IMR-90 (cell line): ENCODE results near the gene MRPL54. TPM values are rescaled to one million over a fixed set of nuclear protein-coding genes. Genes with fewer than 3 reads are reported as not detected.

ENCODE experiments used
- ATAC-seq: fragments of 200-7000 bp; cut with Tn5 transposase; 2 replicates; pipeline ENCODE4 v1.9.1; 2020; ENCODE audit warnings: low read depth, mild to moderate bottlenecking, moderate library complexity
- BruUV-seq: library from RNA; stranded (reverse); fragments of 400-500 nt; replicated peaks from 2 replicates; lab custom pipeline; 2021; lab: Mats Ljungman, UMichigan
- CTCF ChIA-PET: fragments of 300-600 bp; formaldehyde crosslinking; extraction: SDS; loops from one replicate; lab custom pipeline; 2021; ENCODE audit warnings: antibody characterized with exemption; lab: Yijun Ruan, JAX
- POLR2A ChIA-PET: fragments of 300-600 bp; sonication (Branson Sonifier 250); formaldehyde crosslinking; loops from one replicate; lab custom pipeline; 2022; ENCODE audit warnings: antibody characterized with exemption; ENCODE audit not compliant: unreplicated experiment; lab: Charles Lee
- DNase-seq: peaks from one replicate; pipeline ENCODE4 v3.0.0; 2013
- H2AFZ ChIP-seq: replicated peaks from 2 replicates; pipeline ENCODE3; 2013; ENCODE audit warnings: low read length, mild to moderate bottlenecking; ENCODE audit not compliant: poor library complexity
- H2AK5ac ChIP-seq: 2 replicates; pipeline ENCODE4 v1.6.1; 2013; ENCODE audit warnings: low read depth, low read length, inconsistent platforms
- H2AK9ac ChIP-seq: replicated peaks from 2 replicates; pipeline ENCODE3; 2013; ENCODE audit warnings: mild to moderate bottlenecking, low read depth, low read length, moderate library complexity; ENCODE audit not compliant: poor library complexity
- H2BK120ac ChIP-seq: 2 replicates; pipeline ENCODE4 v1.6.1; 2013; ENCODE audit warnings: low read depth, low read length, inconsistent platforms
- H2BK15ac ChIP-seq: 3 replicates; pipeline ENCODE4 v1.6.1; 2013; ENCODE audit warnings: low read depth, low read length, inconsistent platforms
- H2BK20ac ChIP-seq: 2 replicates; pipeline ENCODE4 v1.6.1; 2013; ENCODE audit warnings: low read depth, mild to moderate bottlenecking, inconsistent platforms, low read length, moderate library complexity
- H2BK5ac ChIP-seq: 2 replicates; pipeline ENCODE4 v1.6.1; 2013; ENCODE audit warnings: mild to moderate bottlenecking, low read depth, low read length, inconsistent platforms; ENCODE audit not compliant: poor library complexity, severe bottlenecking
- H3K14ac ChIP-seq: replicated peaks from 2 replicates; pipeline ENCODE4 v1.6.1; 2013; ENCODE audit warnings: low read depth, low read length, inconsistent platforms
- H3K18ac ChIP-seq: 2 replicates; pipeline ENCODE4 v1.6.1; 2013; ENCODE audit warnings: low read depth, low read length, control low read depth
- H3K23ac ChIP-seq: 2 replicates; pipeline ENCODE4 v1.6.1; 2013; ENCODE audit warnings: low read depth, low read length, inconsistent platforms
- H3K27ac ChIP-seq: 2 replicates; pipeline ENCODE4 v1.5.1; 2013; ENCODE audit warnings: mild to moderate bottlenecking, control low read depth, low read length; ENCODE audit not compliant: insufficient read depth
- H3K27me3 ChIP-seq: 2 replicates; pipeline ENCODE4 v1.6.1; 2013; ENCODE audit warnings: low read length; ENCODE audit not compliant: control insufficient read depth, insufficient read depth
- H3K36me3 ChIP-seq: 2 replicates; pipeline ENCODE4 v1.6.1; 2013; ENCODE audit warnings: low read length, mixed read lengths; ENCODE audit not compliant: control insufficient read depth, insufficient read depth
- H3K4ac ChIP-seq: 2 replicates; pipeline ENCODE4 v1.6.1; 2013; ENCODE audit warnings: low read depth, low read length, inconsistent platforms
- H3K4me1 ChIP-seq: 2 replicates; pipeline ENCODE4 v1.6.1; 2013; ENCODE audit warnings: low read length, mixed read lengths; ENCODE audit not compliant: control insufficient read depth, insufficient read depth
- H3K4me2 ChIP-seq: 2 replicates; pipeline ENCODE4 v1.6.1; 2013; ENCODE audit warnings: low read depth, mild to moderate bottlenecking, control low read depth, low read length, moderate library complexity
- H3K4me3 ChIP-seq: 2 replicates; pipeline ENCODE4 v1.5.1; 2013; ENCODE audit warnings: low read depth, mild to moderate bottlenecking, control low read depth, low read length, moderate library complexity; ENCODE audit not compliant: insufficient read depth
- H3K56ac ChIP-seq: 2 replicates; pipeline ENCODE4 v1.6.1; 2013; ENCODE audit warnings: low read length, inconsistent platforms; ENCODE audit not compliant: insufficient read depth; ENCODE audit errors: extremely low read depth
- H3K79me1 ChIP-seq, 2 experiments: 2 replicates each; pipeline ENCODE4 v1.6.1; 2013; ENCODE audit warnings: low read length in 2 of 2, inconsistent platforms in 1 of 2, low read depth in 1 of 2
- H3K9ac ChIP-seq: 2 replicates; pipeline ENCODE4 v1.6.1; 2013; ENCODE audit warnings: low read depth, low read length, control low read depth
- H3K9me1 ChIP-seq: 2 replicates; pipeline ENCODE4 v1.6.1; 2013; ENCODE audit warnings: low read length, inconsistent platforms; ENCODE audit not compliant: insufficient read depth
- H3K9me3 ChIP-seq: 2 replicates; pipeline ENCODE4 v1.6.1; 2013; ENCODE audit warnings: low read length; ENCODE audit not compliant: control insufficient read depth, insufficient read depth
- H4K20me1 ChIP-seq: 2 replicates; pipeline ENCODE4 v1.6.1; 2013; ENCODE audit warnings: low read length, inconsistent platforms; ENCODE audit not compliant: insufficient read depth
- H4K5ac ChIP-seq: 2 replicates; pipeline ENCODE4 v1.6.1; 2013; ENCODE audit warnings: mild to moderate bottlenecking, low read depth, low read length, control low read depth
- H4K8ac ChIP-seq, 2 experiments: 2 replicates each; pipeline ENCODE4 v1.6.1; 2013; ENCODE audit warnings: low read depth in 2 of 2, low read length in 2 of 2, control low read depth in 1 of 2, inconsistent platforms in 1 of 2
- H4K91ac ChIP-seq: 2 replicates; pipeline ENCODE4 v1.6.1; 2013; ENCODE audit warnings: low read depth, low read length, inconsistent platforms; ENCODE audit not compliant: insufficient read depth
- BHLHE40 ChIP-seq: fragments of 150-350 bp; IDR thresholded peaks from 2 replicates; pipeline ENCODE4 v1.6.1; 2016; ENCODE audit warnings: mild to moderate bottlenecking, low read depth, low read length
- CTCF ChIP-seq: conservative IDR thresholded peaks from 2 replicates; pipeline ENCODE4 v1.5.1; 2012; ENCODE audit warnings: mild to moderate bottlenecking, low read depth, low read length, improper control_type of control experiment
- ELK1 ChIP-seq: fragments of 150-350 bp; IDR thresholded peaks from 2 replicates; pipeline ENCODE4 v1.6.1; 2016; ENCODE audit warnings: low read depth, mild to moderate bottlenecking, low read length, moderate library complexity, borderline replicate concordance
- FOS ChIP-seq: fragments of 150-350 bp; IDR thresholded peaks from 2 replicates; pipeline ENCODE4 v1.6.1; 2016; ENCODE audit warnings: low read depth, low read length
- MAFK ChIP-seq: IDR thresholded peaks from 2 replicates; pipeline ENCODE4 v1.6.1; 2012; ENCODE audit warnings: low read depth, low read length, improper control_type of control experiment
- MXI1 ChIP-seq: IDR thresholded peaks from 2 replicates; pipeline ENCODE4 v1.6.1; 2012; ENCODE audit warnings: low read depth, mild to moderate bottlenecking, low read length, moderate library complexity, borderline replicate concordance
- POLR2A ChIP-seq: IDR thresholded peaks from 2 replicates; pipeline ENCODE4 v1.6.1; 2012; ENCODE audit warnings: mild to moderate bottlenecking, low read depth, low read length
- RAD21 ChIP-seq: IDR thresholded peaks from 2 replicates; pipeline ENCODE4 v1.6.1; 2012; ENCODE audit warnings: low read length, improper control_type of control experiment
- RCOR1 ChIP-seq: IDR thresholded peaks from 2 replicates; pipeline ENCODE4 v1.6.1; 2012; ENCODE audit warnings: mild to moderate bottlenecking, low read length, improper control_type of control experiment; ENCODE audit not compliant: insufficient replicate concordance
- RFX5 ChIP-seq: IDR thresholded peaks from 2 replicates; pipeline ENCODE4 v1.8.0; 2012; ENCODE audit warnings: low read depth, mild to moderate bottlenecking, low read length, moderate library complexity
- WGBS, 2 experiments: methylation state at CpG; one replicate each; pipeline versions ENCODE4 v1.1.5 to v1.1.7; 2013; ENCODE audit warnings: missing lambda C conversion rate in 2 of 2; ENCODE audit not compliant: insufficient read length in 1 of 2; ENCODE audit errors: extremely low coverage in 2 of 2; 5-methylcytosine and 5-hydroxymethylcytosine counted together
- dilution Hi-C: fragments of 300-500 bp; cut with HindIII; formaldehyde crosslinking; loops from one replicate; pipeline ENCODE4 v1.14.3; 2018; ENCODE audit warnings: low sequenced_read_pairs; ENCODE audit not compliant: unreplicated experiment
- in situ Hi-C: fragments of 300-500 bp; cut with MboI; formaldehyde crosslinking; loops from 3 replicates; pipeline ENCODE4 v1.14.3; 2019; ENCODE audit warnings: low sequenced_read_pairs, inconsistent platforms, mixed read lengths
- intact Hi-C: fragments of 100-400 bp; cut with micrococcal nuclease; formaldehyde crosslinking; loops from 2 replicates; pipeline ENCODE4 v1.10.0; 2022
- polyA plus RNA-seq, 3 experiments: library from polyadenylated mRNA; depleted of rRNA; stranded (reverse); fragments of >200 nt; gene quantifications; 2 replicates each; pipeline ENCODE4 v1.2.3, GENCODE V29; 2012; ENCODE audit warnings: low replicate concordance in 1 of 3
- total RNA-seq: library from RNA; depleted of rRNA; stranded (reverse); fragments of >200 nt; gene quantifications from 2 replicates; pipeline ENCODE4 v1.2.3, GENCODE V29; 2012

Gene MRPL54
- total and polyA plus RNA-seq, 2 of the 4 experiments (the other 2 are of a cell fraction), result 55.9 to 75.7 TPM

DNA sequence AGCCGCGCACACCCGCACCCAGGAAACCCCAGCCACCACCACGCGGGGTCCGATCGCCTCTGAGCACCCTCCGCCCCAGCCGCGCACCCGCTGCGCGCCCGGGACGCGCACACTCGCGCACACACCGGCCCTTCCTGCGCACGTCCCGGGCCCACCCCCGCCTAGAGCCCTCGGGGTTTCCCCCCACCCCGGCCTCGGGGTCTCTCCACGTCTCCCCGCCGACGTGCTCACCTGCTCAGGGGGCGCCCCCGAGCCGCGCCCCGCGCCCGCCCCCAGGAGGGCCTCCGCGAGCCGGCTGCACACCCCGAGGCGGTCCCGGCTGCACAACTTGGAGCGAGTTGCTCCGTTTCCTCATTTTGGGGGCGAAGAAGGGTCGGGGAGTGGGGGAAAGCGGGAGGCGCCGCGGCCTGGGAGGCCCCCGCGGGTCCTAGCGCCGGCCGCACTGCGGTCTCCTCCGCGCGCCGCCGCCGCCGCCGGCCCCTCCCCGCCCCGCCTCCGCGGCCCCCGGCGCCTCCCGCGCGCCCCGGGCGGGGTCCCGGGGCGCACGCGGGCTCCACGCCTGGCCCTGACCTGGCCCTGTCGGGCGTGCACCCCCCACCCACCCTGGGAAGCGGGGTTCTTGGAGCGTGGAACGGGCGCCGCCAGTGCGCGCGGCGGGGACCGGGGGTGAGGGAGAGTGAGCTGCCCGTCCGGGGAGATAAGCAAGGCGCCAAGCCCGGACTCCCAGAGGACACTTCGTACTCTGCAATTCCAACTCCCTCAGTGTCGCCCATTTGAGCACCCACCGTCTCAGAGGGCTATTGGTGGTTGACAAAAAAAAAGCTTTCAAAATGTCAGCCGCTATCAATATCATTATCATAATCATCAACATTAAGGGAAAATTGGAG is 23.7 kb downstream of the MRPL54 start, which contains the start of gene MATK (continued):
- TF ChIP-seq RAD21, result no peak

GRCh38 chr19:3788996-3789778 is 26.7 kb downstream of the MRPL54 start:
- dilution Hi-C loops, result no loop called here
- no peak overlapping the region for H2AFZ ChIP-seq
- DNase-seq, result no peak
- no peaks in the 10 kb centered on the region for H3K36me3 ChIP-seq
- intact Hi-C loops, result no loop called here
- H3K4ac ChIP-seq, result no peak overlapping the region
- no TSS peak for BruUV-seq
- no peak overlapping the region for H4K8ac ChIP-seq
- no peak overlapping the region for H2BK5ac ChIP-seq
- H3K9me1 ChIP-seq, result no peaks in the 10 kb centered on the region
- H2BK15ac ChIP-seq, result no peak overlapping the region
- H3K27ac ChIP-seq, result no peak overlapping the region
- peaks cover 8% of the 10 kb centered on the region for H3K9me3 ChIP-seq
- no peak overlapping the region for H3K56ac ChIP-seq
- H3K23ac ChIP-seq, result no peak overlapping the region
- peaks cover 29% of the 10 kb centered on the region for H3K27me3 ChIP-seq
- no peak overlapping the region for H2BK20ac ChIP-seq
- H3K9ac ChIP-seq, result no peak overlapping the region
- H2AK5ac ChIP-seq, result no peak overlapping the region
- no peak overlapping the region for H2BK120ac ChIP-seq
- no peak overlapping the region for H3K18ac ChIP-seq
- H3K4me2 ChIP-seq, result no peak overlapping the region
- no peak overlapping the region for H2AK9ac ChIP-seq
- H3K4me1 ChIP-seq, result no peaks in the 10 kb centered on the region
- in situ Hi-C loops, result no loop called here
- no peak overlapping the region for H4K91ac ChIP-seq
- POLR2A ChIA-PET, result no interaction called here
- WGBS, 2 experiments, result 39% methylated on average over 5 of the region's 16 CpGs; no CpG with 5 or more reads in 1 of the 2 experiments
- no peaks in the 10 kb centered on the region for H4K20me1 ChIP-seq
- no peak overlapping the region for H3K14ac ChIP-seq
- H3K79me1 ChIP-seq, result no peaks in the 10 kb centered on the region
- ATAC-seq, result no peak
- CTCF ChIA-PET, result interaction anchor here (0.7 kb wide), 1 partner anchor 10 kb away, joined by 4 read pairs; no protein-coding TSS in a partner anchor
- no peak overlapping the region for H4K5ac ChIP-seq
- H3K4me3 ChIP-seq, result no peak overlapping the region
- TF ChIP-seq RAD21, result no peak
- TF ChIP-seq RCOR1, result no peak
- no peak for TF ChIP-seq MAFK
- TF ChIP-seq RFX5, result no peak
- no peak for TF ChIP-seq BHLHE40
- no peak for TF ChIP-seq CTCF
- TF ChIP-seq MXI1, result no peak
- TF ChIP-seq ELK1, result no peak
- TF ChIP-seq POLR2A, result no peak
- TF ChIP-seq FOS, result no peak
